ENCODE measurements around the gene ZNF689. TPM values are rescaled to one million over a fixed set of nuclear protein-coding genes. Genes with fewer than 3 reads are reported as not detected.

ZNF689 gene
- total RNA-seq, 1 experiment from 2014 or later: 21.1 TPM

GRCh38 chr16:30650369-30651123 is 40.4 kb upstream of the ZNF689 start, which contains the start of gene PRR14:
Gene PRR14, plus strand, starts transcription at chr16:30650960. Its CDS starts 686 bp downstream, at chr16:30651646.
- H3K27ac ChIP-seq (ENCODE audit: insufficient read length, low read depth, low read length): no peak within 1 kb of the TSS
- H3K27me3 ChIP-seq (ENCODE audit: insufficient read depth, low read length): peaks cover 7% of the 10 kb centered on the region; the same call in 1 of the 2 replicates

More at GRCh38 chr16:30650369-30651123, 40.4 kb upstream of the ZNF689 start, which contains the start of gene PRR14:
- H3K36me3 Mint-ChIP-seq (ENCODE audit: insufficient read depth in 1 of 3, low read depth in 3 of 3): peaks cover 5 to 17% (median 13%) of the 10 kb centered on the region in 3 experiments; a peak in 5 of 7 replicates
- Histone ChIP-seq H4K91ac (ENCODE audit: insufficient read length, low read depth, low read length) (peak within 1 kb of the TSS; percentile 60), H3K14ac (ENCODE audit: insufficient read depth, low read length) (peak within 1 kb of the TSS; percentile 59; the same call in 1 of the 2 replicates), H3K79me2 (ENCODE audit: insufficient read depth, low read length) (no peaks in the 10 kb centered on the region), H4K20me1 (ENCODE audit: control insufficient read depth, insufficient read depth, insufficient read length) (no peaks in the 10 kb centered on the region), H2AFZ (ENCODE audit: low read length) (no peak within 1 kb of the TSS), H4K5ac (ENCODE audit: insufficient read length, low read depth, low read length) (peak within 1 kb of the TSS; percentile 63), H3K23me2 (ENCODE audit: insufficient read length, low read depth, low read length, poor library complexity, severe bottlenecking) (peaks cover 6% of the 10 kb centered on the region), H3K9ac (ENCODE audit: extremely low read depth, insufficient read length, low read length) (peak within 1 kb of the TSS; percentile 69), H3K18ac (ENCODE audit: insufficient read length, low read depth, low read length) (peak within 1 kb of the TSS; percentile 78), H4K8ac (replicated peaks; ENCODE audit: insufficient read length, low read depth, low read length) (peak within 1 kb of the TSS; percentile 91), H2BK20ac (ENCODE audit: low read depth, low read length, poor library complexity, severe bottlenecking) (no peak within 1 kb of the TSS), H3K56ac (ENCODE audit: insufficient read length, low read depth, low read length) (no peak within 1 kb of the TSS), H2AK5ac (ENCODE audit: insufficient read length, low read length) (no peak within 1 kb of the TSS), H3K79me1 (ENCODE audit: insufficient read depth, low read depth, low read length, poor library complexity, severe bottlenecking) (no peaks in the 10 kb centered on the region), H3K9me3 (ENCODE audit: control insufficient read depth, low read depth, low read length) (no peaks in the 10 kb centered on the region), H2BK120ac (ENCODE audit: low read depth, low read length, poor library complexity, severe bottlenecking) (peak within 1 kb of the TSS; percentile 0), H3T11ph (ENCODE audit: low read length) (no peak within 1 kb of the TSS), H3K4ac (ENCODE audit: low read depth, low read length) (no peak within 1 kb of the TSS), H3K4me2 (ENCODE audit: insufficient read depth, insufficient read length, low read length) (peak within 1 kb of the TSS; percentile 87), H2BK15ac (ENCODE audit: low read depth, low read length) (no peak within 1 kb of the TSS), H3K23ac (ENCODE audit: insufficient read length, low read depth, low read length) (no peak within 1 kb of the TSS), H2BK5ac (ENCODE audit: insufficient read length, low read length) (no peak within 1 kb of the TSS), H2BK12ac (ENCODE audit: insufficient read length, low read depth, low read length) (no peak within 1 kb of the TSS), H3K4me1 (ENCODE audit: insufficient read depth, low read length) (no peaks in the 10 kb centered on the region)
- peak within 1 kb of the TSS; percentile 85 to 93 for H3K4me3 Mint-ChIP-seq
- no CpG with 5 or more reads among the region's 53 CpGs for WGBS (ENCODE audit: extremely low coverage, insufficient read length, low lambda C conversion rate)
- H3K27ac Mint-ChIP-seq: peak within 1 kb of the TSS; percentile 93 to 98 (median 97)
- no peak for TF ChIP-seq CTCF (conservative IDR thresholded peaks at IDR 0.05)
- peaks cover 47% of the 10 kb centered on the region for H3K27me3 Mint-ChIP-seq (ENCODE audit: low read depth)
- H3K4me1 Mint-ChIP-seq: peaks cover 8 to 12% of the 10 kb centered on the region in 2 experiments; a peak in 3 of 4 replicates
- no peaks in the 10 kb centered on the region for H3K9me3 Mint-ChIP-seq
- DNase-seq: peak; percentile 100

Measured in H9 (cell line).